HepG2 (cell line): ENCODE results near the gene ODAD4. TPM values are rescaled to one million over a fixed set of nuclear protein-coding genes. Genes with fewer than 3 reads are reported as not detected.
A peak's percentile ranks its signal among the peaks of the same experiment; 100 is the strongest.

ENCODE experiments used
- FOXK2 ChIP-seq: fragments of 450-650 bp; IDR thresholded peaks from 2 replicates; pipeline ENCODE4 v1.6.1; 2016
- KAT8 ChIP-seq: IDR thresholded peaks from 2 replicates; pipeline ENCODE4 v1.6.1; 2016; ENCODE audit warnings: missing genetic modification reagents, missing compliant biosample characterization
- LRRFIP1 ChIP-seq: sonication (generic); formaldehyde crosslinking; conservative IDR thresholded peaks from 2 replicates; pipeline ENCODE4 v1.4.0; 2020; ENCODE audit warnings: missing genetic modification reagents
- THAP7 ChIP-seq: sonication (generic); formaldehyde crosslinking; IDR thresholded peaks from 2 replicates; pipeline ENCODE4 v1.8.1; 2023; ENCODE audit warnings: mild to moderate bottlenecking, missing genetic modification reagents
- ZFP36L1 ChIP-seq: sonication (generic); formaldehyde crosslinking; IDR thresholded peaks from 2 replicates; pipeline ENCODE4 v1.8.0; 2022; ENCODE audit warnings: mild to moderate bottlenecking, missing genetic modification reagents, moderate library complexity
- ZHX2 ChIP-seq, 2 experiments: sonication (generic) in 1 of 2; formaldehyde crosslinking in 1 of 2; IDR thresholded peaks; 2 replicates each; pipeline versions ENCODE4 v1.6.1 to v1.9.0; 2014 to 2022; ENCODE audit warnings: antibody characterized with exemption in 1 of 2, borderline replicate concordance in 1 of 2, inconsistent platforms in 1 of 2, low read depth in 1 of 2, missing genetic modification reagents in 1 of 2
- ZNF605 ChIP-seq: sonication (generic); formaldehyde crosslinking; IDR thresholded peaks from 2 replicates; pipeline ENCODE4 v1.8.0; 2022; ENCODE audit warnings: mild to moderate bottlenecking, missing genetic modification reagents
- ZNF646 ChIP-seq: sonication (generic); formaldehyde crosslinking; IDR thresholded peaks from 2 replicates; pipeline ENCODE4 v1.9.0; 2021; ENCODE audit warnings: mild to moderate bottlenecking, missing genetic modification reagents
- ZSCAN9 ChIP-seq: IDR thresholded peaks from 2 replicates; pipeline ENCODE4 v1.6.1; 2016; ENCODE audit warnings: borderline replicate concordance
- polyA plus RNA-seq, 8 experiments: library from polyadenylated mRNA; depleted of rRNA in 3 of 8; stranded (reverse) in 7 of 8; unstranded in 1 of 8; fragments of >200 nt; fragmentation: Illumina TruSeq in 4 of 8; extraction: Trizol in 4 of 8; gene quantifications; 2 replicates each; pipeline versions ENCODE4 v1.2.1 to v1.2.3, GENCODE V29; 2011 to 2016; ENCODE audit warnings: low read depth in 4 of 8, missing spikeins in 1 of 8, mixed read lengths in 1 of 8; ENCODE audit not compliant: insufficient read depth in 1 of 8
- total RNA-seq, 5 experiments: library from RNA; depleted of rRNA; stranded (reverse); fragments of >200 nt; fragmentation: Illumina TruSeq; extraction: Trizol; gene quantifications; 2 replicates each; pipeline ENCODE4 v1.2.3, GENCODE V29; 2016; ENCODE audit warnings: low read depth in 1 of 5

The ODAD4 gene
- total and polyA plus RNA-seq, 2 of the 13 experiments (the other 11 are each of a cell fraction or from before 2014, with no cell fraction given): 0.48 to 0.53 TPM

- no peak for TF ChIP-seq ZNF646 (CRISPR knock-in tag)
- peak; percentile 95 for TF ChIP-seq KAT8 (CRISPR knock-in tag)
- TF ChIP-seq ZFP36L1 (CRISPR knock-in tag): peak; percentile 70; the same call in 1 of the 2 replicates
- TF ChIP-seq ZSCAN9 (CRISPR knock-in tag): peak; percentile 90; the same call in 1 of the 2 replicates
- TF ChIP-seq ZNF605 (CRISPR knock-in tag): peak; percentile 96
- TF ChIP-seq LRRFIP1 (CRISPR knock-in tag): no peak
- TF ChIP-seq THAP7 (CRISPR knock-in tag): 0 out of 2 replicates have a peak, but pooled peaks have one; percentile 61
- no peak; the same call in 1 of the 2 replicates for TF ChIP-seq ZHX2 (IDR thresholded peaks at IDR 0.05; ENCODE audit: low read depth)
- peak; percentile 44; the same call in 1 of the 2 replicates for TF ChIP-seq ZHX2 (CRISPR knock-in tag; IDR thresholded peaks at IDR 0.05; ENCODE audit: borderline replicate concordance)
- peak; percentile 47; the same call in 1 of the 2 replicates for TF ChIP-seq FOXK2
These were observed at the start of gene ODAD4 (continued) for GRCh38 chr17:41930009-41930832.
